NCI-H187 treated with DMSO at 0.1 percent for 48 hours (cell line): ENCODE data around the gene KSR1.

Experiments used
- DNase-seq: peaks from one replicate; lab custom pipeline; 2025; lab: John Stamatoyannopoulos, UW

The KSR1 gene

GRCh38 chr17:27569884-27570577 lies 113.8 kb downstream of the KSR1 start:
- no peak for DNase-seq

DNA sequence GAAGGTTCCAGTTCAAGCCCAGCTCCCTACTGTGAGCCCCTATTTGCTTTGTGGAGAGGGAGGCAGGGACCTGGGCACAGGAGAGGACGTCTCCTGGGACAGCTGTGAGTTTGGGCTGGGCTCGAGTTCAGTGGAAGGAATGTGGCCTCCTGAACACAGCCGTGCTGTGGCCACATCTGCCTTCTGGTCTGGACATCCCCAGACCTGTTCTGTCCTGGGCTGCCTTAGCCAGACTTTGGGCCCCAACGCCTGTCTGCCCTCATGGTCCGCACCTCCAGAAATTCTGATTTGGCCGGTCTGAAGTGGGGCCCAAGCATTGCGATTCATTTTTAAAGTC lies 114.3 kb downstream of the KSR1 start:
- DNase-seq: no peak

- no peak for DNase-seq
Observed at GRCh38 chr17:27571563-27572352, 115.5 kb downstream of the KSR1 start.

DNA sequence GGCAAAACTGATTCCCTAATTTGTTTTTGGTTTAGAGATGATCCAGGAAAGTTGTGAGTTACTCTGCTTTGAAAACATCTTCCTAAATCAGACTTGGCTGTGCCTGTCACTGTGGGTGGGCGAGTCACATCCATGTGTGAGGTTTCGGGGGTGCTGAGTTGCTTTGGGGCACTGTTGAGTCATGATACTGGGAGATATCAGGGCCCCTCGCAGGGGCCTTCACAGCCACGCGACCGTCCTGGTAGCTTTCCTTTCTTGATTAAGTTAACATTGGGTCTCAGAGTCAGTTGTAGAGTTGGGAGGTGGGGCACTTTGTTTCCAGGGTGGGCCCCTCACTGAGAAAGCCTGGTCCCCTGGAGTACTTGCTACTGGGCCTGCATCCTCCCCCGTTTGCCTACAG lies 116.4 kb downstream of the KSR1 start:
- DNase-seq: no peak

- no peak for DNase-seq
Observed at GRCh38 chr17:27573548-27573947, 117.3 kb downstream of the KSR1 start.

- DNase-seq: no peak
Observed at GRCh38 chr17:27573971-27574525, 117.8 kb downstream of the KSR1 start.

GRCh38 chr17:27575096-27575911 lies 119.1 kb downstream of the KSR1 start:
- no peak for DNase-seq

- no peak for DNase-seq
Observed at GRCh38 chr17:27575912-27576252, 119.6 kb downstream of the KSR1 start.

DNA sequence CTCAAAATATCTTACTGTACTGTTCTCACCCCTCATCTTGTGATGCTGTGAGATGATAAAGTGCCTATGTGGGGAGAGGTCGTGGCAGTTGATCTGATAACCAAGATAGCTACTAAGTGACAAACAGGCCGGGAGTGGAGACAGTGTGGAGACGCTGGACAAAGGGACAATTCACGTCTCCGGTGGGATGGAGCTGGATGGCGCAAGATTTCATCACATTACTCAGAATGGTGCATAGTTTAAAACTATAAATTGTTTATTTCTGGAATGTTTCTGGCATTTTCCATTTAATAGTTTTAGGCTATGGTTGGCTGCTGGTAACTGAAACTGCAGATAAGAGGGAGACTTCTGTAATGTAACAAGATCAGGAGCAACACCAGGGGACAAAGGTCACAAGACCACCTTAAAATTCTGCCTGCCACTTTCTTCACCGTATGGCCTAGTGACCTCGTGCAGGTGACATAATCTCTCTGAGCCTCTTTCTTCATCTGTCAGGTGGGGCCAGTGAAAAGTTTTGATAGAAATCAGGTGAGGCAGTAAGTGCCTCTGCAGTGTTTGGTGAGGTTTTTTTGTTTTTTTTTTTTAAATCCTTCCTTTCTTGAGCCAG lies 120.3 kb downstream of the KSR1 start:
- DNase-seq: no peak

GRCh38 chr17:27577121-27577761 lies 121.0 kb downstream of the KSR1 start:
- DNase-seq: no peak

GRCh38 chr17:27577884-27578717 lies 121.9 kb downstream of the KSR1 start:
- DNase-seq: no peak

DNA sequence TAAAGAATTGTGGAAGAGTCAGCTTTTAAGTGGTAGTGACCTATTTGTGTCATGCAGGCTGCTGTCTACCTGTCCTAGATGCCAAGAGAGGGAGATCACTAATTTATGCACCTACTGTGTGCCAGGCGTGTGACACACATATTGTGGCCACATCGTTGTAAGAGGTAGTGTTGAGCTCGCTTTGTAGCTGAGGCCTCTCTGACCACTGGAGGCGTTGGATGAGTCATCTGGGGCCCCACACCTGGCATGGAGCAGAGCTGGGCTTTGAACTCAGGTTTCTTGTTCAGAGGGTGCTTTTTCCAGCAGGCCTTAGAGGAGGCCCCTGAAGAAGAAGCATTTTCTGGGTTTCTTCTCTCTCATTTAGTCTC lies 122.5 kb downstream of the KSR1 start:
- DNase-seq: no peak

DNA sequence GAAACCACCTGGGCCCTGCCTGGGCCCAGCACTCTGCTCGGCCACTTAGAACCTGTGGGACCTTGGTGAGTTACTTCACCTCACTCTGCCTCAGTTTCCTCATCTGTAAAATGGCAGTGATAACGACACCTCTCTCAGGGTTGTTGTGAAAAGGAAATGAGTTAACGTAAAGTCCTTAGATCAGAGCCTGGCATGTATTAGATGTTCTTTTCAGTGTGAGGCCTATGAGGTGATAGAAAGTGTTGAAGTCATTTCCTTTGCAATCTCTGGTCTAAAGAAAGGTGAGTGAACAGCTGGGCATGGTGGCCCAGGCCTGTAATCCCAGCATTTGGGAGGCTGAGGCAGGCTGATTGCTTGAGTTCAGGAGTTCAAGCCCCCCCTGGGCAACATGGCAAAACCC lies 123.1 kb downstream of the KSR1 start:
- DNase-seq: no peak

- DNase-seq: no peak
Observed at GRCh38 chr17:27579897-27580321, 123.7 kb downstream of the KSR1 start.

GRCh38 chr17:27581016-27581415 lies 124.8 kb downstream of the KSR1 start:
- DNase-seq: no peak

DNA sequence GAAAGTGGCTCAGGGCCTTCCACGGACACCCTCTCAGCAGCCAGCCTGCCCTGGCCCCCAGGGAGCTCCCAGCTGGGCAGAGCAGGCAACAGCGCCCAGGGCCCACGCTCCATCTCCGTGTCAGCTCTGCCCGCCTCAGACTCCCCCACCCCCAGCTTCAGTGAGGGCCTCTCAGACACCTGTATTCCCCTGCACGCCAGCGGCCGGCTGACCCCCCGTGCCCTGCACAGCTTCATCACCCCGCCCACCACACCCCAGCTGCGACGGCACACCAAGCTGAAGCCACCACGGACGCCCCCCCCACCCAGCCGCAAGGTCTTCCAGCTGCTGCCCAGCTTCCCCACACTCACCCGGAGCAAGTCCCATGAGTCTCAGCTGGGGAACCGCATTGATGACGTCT lies 126.4 kb downstream of the KSR1 start:
- DNase-seq: no peak

DNA sequence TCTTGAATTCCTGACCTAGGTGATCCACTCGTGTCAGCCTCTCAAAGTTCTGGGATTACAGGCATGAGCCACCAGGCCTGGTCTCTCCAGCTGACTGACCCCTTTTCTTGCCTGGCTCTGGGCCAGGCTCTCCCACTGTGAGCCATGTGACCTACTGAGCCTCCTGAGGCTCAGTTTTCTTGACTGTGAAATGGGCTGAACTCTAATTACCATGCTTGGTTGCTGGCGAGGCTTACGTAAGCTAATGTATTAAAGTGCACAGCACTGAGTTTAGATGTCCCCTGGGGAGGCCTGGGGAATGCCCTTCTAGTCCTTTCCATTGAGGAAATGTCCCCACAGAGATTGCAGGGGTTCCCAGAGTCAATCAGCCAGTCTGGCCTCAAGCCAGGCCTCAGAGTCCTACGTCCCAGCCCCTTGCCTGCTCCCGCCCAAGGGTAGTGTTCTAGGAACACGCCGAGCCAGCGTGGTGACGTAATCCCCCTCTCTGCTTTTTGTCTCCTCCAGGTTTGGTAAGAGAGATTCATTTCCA lies 129.0 kb downstream of the KSR1 start:
- DNase-seq: no peak

- no peak for DNase-seq
Observed at GRCh38 chr17:27585792-27586191, 129.5 kb downstream of the KSR1 start.

- DNase-seq: no peak
Observed at GRCh38 chr17:27586203-27586721, 130.0 kb downstream of the KSR1 start.

GRCh38 chr17:27588354-27588753 lies 132.1 kb downstream of the KSR1 start:
- no peak for DNase-seq
